GM21737 (cell line): ENCODE results near the gene PDCD1.
"Not testable (repeated sequence)": the region's sequence is repeated elsewhere in the genome, so short reads cannot be mapped to it uniquely, and the experiment has no call there.

ENCODE experiments used
- ATAC-seq: cut with Tn5 transposase; IDR thresholded peaks from one replicate; pipeline ENCODE4 v1.9.1; 2021; ENCODE audit warnings: mild to moderate bottlenecking, moderate library complexity; ENCODE audit not compliant: unreplicated experiment

PDCD1 gene

DNA sequence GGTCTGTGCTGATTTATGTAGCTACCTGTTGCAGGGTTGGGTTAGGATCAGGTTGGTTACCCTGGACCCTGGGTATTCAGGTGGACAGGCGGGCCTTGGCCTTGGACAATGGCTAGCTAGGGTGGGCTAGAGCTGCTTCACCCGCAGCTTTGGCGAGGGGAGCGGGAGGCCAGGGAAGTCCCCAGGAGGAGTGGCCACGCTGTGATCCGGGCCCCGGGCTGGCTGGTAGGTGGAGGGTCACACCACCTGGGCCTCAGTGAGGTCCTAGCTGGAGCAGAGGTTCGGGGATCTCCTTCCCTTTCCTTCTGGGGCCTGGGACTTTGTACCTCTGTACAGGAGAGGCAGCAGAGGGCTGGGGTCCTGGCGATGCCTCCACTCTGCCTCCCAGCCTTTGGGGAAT, 20.6 kb upstream of the PDCD1 start:
- no peak for ATAC-seq

GRCh38 chr2:241877989-241878970, 19.6 kb upstream of the PDCD1 start:
- ATAC-seq, result no peak

DNA sequence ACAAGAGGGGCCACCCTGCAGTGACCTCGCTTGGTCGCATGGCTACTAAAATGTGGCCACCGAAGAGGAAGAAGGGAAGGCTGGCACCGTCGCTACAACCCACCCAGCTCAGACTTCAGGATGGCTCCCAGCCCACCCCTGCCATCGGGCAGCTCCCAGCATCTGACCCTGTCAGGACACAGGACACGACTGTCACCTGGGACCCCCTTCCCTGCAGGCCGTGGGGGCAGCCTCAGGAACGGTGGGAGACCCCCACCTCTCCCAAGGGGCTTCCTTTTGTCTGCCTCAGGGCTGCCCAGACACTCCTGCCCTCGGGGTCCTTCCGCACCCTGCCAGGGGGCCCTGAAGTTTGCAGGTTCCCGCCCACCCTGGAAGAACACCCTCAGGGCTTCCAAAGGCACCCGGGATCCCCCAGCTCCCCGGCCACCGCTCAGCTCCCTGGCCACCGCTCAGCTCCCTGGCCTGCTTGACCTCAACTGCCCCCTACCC, 18.5 kb upstream of the PDCD1 start:
- ATAC-seq, result no peak

DNA sequence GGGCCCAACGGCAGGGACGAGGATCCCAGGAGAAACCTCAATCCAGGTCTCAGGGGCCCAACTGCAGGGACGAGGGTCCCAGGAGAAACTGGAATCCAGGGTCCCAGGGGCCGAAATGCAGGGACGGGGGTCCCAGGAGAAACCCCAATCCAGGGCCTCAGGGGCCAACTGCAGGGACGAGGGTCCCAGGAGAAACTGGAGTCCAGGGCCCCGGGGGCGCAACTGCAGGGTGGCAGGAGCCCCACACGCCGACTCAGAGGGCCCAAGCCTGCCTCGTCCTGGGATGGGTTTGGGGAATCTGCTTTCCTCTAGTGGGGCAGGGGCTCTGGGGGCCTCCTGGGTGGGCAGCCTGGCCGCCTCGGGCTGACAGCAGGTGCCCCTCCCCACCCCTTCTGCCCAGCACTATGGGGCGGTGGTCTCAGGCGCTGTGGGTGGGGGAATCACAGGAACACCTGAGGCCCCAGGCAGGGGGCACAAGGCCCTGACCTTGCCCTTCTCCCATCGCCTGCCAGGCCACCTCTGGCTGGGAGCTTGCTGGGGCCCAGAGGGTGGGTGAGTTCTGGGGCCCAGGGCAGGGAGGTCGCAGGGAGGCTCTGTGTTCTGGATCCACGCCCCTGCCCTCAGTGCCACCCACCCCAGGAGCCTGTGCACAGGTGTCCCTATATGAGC, 18.0 kb upstream of the PDCD1 start:
- no peak for ATAC-seq

DNA sequence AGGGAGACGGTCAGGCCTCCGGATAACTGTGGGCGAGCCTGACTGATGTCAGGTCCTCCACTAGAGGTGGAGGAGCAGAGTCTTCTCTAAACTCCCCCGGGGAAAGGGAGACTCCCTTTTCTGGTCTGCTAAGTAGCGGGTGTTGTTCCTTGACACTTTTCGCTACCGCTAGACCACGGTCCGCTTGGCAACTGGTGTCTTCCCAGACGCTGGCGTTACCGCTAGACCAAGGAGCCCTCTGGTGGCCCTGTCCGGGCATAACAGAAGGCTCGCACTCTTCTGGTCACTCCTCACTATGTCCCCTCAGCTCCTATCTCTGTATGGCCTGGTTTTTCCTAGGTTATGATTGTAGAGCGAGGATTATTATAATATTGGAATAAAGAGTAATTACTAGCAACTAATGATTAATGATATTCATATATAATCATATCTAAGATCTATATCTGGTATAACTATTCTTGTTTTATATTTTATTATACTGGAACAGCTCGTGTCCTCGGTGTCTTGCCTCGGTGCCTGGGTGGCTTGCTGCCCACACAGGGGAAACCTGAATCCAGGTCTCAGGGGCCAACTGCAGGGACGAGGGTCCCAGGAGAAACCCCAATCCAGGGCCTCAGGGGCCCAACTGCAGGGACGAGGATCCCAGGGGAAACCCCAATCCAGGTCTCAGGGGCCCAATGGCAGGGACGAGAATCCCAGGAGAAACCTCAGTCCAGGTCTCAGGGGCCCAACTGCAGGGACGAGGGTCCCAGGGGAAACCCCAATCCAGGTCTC, 17.2 kb upstream of the PDCD1 start:
- not testable (repeated sequence) for ATAC-seq

DNA sequence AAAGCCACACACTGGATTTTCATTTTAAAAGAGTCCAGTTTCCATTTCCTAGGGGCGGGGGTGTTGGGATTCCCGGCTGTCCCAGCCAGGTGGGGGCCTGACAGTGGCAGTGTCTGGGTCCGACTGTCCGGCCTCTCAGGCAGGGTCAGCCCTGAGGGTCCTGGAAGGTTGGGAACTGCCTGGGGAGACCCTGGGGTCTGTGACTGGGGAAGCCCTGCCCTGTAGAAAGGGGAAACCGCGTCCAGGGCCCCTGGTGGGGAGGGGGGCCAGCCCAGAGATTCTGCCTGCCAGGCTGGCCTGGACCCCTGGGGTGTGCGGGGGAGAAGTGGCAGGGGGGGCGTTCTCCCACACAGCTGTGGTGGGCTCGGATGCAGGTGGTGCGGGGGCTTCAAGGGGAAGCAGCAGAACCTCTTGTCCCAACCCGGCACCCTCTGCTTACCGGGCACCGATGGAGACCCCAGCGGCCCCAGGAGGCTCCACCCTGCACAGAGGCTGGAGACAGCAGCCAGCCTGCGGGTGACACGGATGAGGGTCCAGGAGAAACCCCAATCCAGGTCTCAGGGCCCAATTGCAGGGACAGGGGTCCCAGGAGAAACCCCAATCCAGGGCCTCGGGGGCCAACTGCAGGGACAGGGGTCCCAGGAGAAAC, 15.7 kb upstream of the PDCD1 start:
- ATAC-seq, result no peak

- no peak for ATAC-seq
Measured at GRCh38 chr2:241873803-241874110, 15.1 kb upstream of the PDCD1 start.

DNA sequence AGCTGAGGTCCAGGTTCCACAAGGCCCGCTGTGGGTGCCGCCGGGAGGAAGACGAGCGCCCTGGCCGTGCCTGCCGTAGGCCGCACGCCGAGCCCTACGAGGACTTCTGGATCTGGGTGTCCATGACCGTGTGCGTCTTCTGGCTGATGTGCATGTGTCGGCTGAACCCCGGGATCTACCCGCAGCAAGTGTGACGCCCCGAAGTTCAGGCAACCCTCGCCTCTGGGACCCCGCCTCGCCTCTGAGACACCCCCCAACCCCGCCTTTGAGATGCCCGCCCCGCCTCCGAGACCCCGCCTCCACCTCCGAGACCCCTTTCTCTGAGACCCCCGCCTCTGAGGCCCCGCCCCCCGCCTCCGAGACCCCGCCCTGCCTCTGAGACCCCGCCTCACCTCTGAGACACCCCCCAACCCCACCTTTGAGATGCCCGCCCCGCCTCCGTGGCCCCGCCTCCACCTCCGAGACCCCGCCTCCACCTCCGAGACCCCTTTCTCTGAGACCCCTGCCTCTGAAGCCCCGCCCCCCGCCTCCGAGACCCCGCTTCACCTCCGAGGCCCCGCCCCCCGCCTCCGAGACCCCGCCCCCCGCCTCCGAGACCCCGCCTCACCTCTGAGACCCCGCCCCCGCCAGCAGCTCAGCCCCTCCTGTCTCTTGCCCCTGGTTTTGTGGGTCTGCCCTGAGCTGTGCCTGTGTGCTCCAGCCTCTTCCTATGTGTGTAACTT, 14.5 kb upstream of the PDCD1 start:
- ATAC-seq, result no peak

- no peak for ATAC-seq
Measured at GRCh38 chr2:241872313-241872642, 13.6 kb upstream of the PDCD1 start.

DNA sequence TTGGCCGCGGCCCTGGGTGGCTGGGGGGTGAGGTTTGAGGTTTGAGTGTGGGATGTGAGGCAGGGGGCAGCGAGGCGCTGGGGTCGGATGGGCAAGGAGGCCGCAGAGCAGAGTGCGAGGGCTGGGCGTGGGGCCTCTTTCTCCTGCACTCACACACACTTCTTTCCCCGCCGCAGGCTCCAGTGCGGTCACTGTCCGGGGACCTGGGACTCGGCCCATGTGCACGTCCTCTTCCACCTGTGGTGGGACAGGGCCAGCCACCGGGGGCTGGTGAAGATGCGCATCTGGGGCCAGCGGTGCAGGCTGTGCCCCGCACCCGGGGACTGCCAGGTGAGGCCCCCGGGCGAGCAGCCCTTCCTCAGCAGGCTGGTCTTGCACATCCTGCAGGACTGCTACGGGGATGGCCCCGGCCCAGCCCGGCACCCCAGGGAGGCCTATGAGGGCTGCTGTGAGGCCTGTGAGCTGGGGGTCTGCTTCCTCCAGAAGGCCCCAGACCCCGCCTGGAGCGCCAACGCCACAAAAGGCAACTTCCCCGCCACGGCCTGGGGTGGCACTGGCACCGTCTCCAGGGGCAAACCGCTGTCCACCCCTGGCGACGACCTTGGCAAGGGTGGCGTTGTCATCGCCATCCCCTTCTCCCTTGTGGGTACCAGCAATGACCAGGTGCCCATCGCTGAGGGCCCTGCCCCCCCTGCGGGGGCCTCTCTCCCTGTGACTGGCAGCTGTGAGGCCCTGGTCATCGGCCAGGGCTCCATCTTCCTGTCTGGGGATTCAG, 13.0 kb upstream of the PDCD1 start:
- ATAC-seq, result no peak

DNA sequence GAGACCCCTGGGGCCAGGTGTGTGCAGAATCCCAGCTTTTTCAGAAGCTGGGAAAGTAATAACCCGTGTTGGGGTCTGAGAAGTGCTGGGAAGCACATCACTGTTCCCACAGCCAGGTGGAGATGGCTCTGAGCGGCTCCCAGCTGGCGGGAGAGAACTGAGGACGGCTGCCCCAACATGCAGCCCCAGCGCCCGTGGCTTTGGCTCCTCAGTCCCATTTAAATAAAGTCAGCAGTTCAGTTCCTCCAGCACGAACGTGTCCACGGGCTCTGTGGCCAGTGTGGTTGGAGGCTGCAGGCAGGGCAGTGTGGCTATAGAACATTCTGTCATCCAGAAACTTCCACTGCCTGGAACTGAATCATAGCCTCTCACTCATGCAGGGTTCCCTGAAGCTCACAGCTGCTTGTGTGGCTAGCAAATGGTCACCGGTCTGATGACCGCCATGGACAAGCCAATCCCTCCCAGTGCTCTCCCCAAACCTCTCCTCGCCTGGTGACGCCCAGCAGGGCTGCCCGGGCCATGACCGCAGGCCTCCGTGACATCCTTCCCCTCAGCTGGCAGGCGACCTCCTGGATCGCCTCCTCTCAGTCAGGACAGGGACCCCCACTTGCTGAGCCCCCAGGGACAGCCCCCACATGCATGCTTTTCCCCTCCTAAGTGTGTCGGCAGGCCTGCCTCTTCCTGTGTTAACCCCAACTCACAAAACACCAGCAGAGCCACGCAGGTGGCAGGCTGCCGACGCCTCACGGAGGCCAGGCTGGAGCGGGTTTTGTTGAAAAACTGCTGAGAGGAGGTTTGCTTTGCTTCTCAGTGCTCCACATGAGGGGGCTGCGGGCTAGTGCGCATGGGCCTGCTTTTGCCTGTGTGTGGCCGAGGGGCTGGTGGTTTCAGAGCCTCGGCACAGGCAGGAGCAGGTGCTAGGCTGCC, 12.2 kb upstream of the PDCD1 start:
- ATAC-seq, result no peak

- ATAC-seq, result no peak
Measured at GRCh38 chr2:241870081-241870541, 11.4 kb upstream of the PDCD1 start.

DNA sequence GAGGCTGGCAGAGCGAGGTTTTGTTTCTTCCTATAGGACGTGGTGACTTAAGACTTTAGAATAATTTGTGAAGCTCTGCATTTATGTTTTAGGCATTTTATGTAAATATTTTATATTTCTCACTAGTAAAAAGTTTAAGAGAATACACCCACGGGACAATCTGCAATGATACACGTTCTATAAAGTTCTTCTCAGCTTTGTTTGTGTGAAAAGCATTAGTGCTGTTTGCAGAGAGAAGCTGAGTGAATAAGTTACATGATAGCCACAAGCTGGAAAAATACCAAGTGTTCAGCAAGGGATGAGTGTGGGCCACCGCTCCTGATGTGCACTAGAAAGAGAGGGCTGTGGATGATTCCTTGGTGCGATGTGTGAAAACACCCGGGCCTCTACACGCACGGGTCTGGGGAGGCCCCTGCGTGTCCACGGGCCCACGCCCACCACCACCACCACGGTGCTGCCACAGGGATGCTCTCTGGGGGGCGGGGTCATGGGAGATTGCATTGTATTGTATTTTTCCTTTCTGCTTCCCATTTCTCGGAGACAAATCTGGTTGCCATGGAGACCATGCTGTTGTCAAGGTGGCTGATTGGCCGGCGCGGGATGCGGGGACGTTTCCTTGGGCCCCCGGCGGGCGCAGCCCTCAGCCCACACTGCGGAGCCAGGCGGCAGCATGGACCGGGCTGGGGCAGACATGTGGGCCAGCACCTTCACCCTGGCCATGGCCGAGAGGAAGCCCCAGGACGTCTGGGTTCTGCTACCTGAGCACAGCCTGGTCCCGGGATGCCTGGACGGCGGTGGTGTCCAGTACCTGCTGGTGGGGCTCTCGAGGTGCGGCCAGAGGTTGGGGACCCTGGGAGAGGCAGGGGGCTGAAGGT, 10.6 kb upstream of the PDCD1 start, which contains the start of gene RTP5:
TSS of gene RTP5 (plus strand) at position 643 of the 875 bp plus-strand sequence. CDS start at position 671, 28 bp downstream.
- ATAC-seq, result no peak

GRCh38 chr2:241868661-241869081, 10.0 kb upstream of the PDCD1 start:
- no peak for ATAC-seq

DNA sequence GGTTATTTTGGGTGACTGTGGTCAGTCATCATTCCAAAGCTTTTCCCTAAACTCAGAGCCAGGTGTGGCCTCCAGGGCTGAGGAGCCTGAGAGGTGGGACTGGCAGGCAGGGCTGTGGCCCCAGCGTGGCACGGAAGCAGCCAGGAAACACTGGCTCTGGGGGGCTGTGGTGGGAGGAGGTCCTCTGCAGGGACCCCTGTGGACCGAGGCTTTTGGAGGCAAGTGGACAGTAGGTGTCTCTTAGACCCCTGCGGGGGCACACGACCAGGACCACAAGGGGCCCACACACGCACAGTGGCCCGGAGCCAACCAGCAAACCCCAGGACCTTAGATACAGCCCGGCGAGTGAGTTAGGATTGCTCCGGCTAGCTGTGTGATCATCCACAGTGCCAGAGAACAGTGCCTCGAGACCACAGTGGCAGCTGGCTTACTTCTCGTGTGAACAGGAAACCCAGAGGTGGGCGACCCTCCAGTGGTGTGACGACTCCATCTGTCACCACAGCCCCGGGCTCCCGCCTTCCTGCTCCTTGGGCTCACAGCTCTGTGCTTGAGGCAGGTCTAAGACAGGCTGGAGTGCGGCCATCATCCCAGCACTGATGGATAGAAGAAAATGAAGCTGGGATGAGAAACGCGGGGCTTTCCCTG, 9.2 kb upstream of the PDCD1 start:
- no peak for ATAC-seq

- ATAC-seq, result no peak
Measured at GRCh38 chr2:241866790-241867645, 8.3 kb upstream of the PDCD1 start.
